HCEC 1CT (cell line): Measurements from ENCODE around the gene EML6.

Source experiments
- DNase-seq: peaks from one replicate; pipeline ENCODE4 v3.0.0-alpha.2; 2017

Gene EML6

DNA sequence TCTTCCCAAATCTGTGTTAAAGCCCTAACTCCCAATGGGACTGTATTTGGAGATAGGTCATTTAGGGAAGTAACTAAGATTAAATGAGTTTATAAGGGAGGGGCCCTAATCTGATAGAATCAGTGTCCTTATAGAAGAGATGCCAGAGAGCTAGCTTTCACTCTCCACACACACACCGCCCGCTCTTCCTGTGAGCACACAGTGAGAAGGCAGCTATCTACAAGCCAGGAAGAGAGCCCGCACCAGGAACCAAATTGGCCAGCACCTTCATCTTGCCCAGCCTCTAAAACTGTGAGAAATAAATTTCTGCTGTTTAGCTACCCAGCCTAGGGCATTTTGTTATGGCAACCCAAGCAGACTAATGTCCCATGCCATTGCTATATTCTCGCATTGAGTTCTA is 201.6 kb downstream of the EML6 start:
- no peak for DNase-seq

DNA sequence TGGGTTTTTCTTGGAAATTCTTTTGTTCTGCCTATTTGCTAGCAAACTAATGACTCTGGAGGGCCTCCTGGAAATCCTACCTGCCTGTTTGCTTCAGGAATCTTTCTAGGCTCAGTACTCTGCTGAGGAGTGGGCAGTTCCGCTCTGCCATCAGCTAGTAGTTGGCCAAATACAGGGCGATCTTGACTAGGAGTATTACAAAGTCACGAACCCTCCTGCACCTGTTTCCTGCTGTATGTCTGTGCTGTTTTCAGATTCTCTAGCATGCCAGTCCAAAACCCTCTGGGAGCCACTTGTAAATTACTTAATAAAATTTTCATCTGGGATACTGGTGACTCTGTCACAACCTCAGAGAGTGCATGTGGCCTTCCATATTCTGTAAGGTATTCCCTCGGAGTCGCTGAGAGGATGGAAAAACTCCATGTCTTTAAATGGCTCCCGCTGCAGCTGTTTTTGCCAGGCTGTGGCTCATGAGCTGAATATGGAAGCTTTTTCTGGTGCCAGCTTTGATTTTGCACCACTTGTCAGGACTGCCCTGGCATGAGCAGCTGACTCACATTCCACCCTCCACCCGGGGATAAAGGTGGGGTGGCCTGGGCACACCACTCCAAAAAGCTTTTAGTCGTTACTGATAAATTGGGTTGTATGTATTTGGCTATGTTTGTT is 203.8 kb downstream of the EML6 start:
- no peak for DNase-seq

DNA sequence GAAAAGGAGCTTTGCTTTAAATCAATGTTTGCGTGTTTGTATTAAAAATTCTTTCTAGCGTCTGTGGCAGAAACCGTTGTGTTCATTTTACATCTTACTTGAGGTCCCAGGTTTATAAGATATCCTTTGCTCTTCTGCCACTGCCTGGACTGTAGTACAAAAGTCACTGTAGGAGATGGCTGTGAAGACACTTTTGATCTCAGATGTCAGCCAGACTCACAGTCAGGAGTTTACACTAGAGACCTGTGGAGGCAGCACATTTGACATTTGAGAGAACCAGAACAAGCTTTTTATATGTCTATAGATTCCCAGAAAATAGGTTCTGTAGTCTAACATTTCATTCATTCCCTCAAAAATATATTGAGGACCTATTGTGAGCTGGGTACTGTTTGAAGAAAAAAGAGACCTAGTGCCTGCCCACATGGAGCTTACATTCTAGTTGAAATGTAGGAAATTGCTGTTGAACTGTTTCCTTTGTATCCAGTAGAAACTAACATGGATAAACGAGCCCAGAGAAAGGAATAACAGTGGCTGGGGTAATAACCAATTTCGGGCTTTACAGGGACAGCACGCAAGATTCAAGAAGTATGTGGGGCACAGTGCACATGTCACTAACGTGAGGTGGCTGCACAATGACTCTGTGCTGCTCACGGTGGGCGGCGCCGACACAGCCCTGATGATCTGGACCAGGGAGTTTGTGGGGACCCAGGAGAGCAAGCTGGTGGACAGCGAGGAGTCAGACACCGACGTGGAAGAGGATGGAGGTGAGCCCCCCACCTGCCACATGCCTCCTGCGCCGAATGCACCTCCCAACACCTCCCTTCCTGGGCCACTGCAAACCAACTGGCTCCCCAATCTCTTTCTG is 204.5 kb downstream of the EML6 start:
- no peak for DNase-seq

DNA sequence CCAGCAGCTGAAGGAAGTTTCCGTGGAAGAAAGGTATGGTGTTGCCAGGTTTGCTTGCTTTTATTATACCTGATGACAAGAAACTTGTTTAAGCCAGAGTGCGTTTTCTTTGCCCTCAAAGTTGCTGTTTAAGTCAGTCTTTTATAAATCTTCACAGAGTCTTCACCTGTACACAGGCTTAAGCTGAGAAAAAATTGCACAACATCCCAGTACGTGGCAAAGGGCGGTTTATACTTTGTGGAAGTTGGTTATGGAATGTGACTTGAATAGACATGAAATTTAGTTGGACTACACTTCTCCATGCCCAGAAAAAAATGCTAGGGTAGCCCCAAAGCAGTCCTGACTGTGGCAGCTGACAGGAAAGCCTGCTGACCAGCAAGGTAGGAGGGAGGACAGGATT is 205.3 kb downstream of the EML6 start:
- no peak for DNase-seq

DNA sequence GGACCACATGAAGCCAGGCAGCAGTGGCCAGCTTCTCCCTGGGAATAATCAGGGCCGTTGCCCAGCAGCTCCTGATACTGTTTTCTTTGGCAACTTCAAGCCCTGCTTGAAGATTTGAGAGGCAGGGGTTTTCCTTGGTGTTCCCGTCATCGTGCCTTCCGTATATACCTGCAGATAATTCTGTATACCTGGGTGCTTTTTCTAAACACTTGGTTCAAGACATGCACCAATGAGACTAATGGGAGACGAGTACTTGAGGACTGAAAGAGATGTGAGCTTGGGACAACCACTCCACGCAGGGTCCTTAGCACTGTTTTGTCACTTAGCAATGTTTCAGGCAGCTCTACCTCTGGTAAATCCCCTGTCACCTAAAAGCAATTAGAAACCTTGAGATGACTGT is 208.0 kb downstream of the EML6 start:
- no peak for DNase-seq

DNA sequence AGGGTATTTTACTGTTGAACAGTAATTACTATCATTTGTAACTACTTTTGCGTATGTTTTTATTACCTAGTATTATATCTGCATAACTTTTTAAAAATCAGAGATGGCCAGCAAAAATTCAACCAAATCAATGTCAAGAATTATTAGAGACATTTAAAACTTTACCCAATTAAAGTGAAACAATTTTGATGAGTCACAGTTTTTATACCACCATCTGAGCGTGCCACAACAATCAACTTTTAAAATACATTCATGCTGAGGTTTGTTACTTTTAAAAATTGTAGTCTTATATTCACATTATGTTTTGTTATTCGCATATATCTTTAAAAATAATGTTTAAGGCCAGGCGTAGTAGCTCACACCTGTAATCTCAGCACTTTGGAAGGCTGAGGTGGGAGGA is 211.9 kb downstream of the EML6 start:
- no peak for DNase-seq

DNA sequence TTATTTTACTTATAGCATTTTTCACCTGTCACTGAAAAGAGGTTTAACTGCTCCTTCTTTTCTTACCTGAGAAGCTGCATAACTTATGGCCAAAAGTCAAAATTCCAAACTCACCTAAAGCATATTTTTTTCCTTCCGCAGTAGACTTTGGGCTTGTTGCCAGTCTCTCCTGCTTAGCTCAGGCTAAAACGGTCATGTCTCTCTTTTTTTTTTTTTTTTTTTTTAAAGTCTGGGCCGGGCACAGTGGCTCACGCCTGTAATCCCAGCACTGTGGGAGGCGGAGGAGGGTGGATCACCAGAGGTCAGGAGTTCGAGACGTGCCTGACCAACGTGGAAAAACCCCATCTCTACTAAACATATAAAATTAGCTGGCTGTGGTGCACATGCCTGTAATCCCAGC is 213.3 kb downstream of the EML6 start:
- no peak for DNase-seq

DNA sequence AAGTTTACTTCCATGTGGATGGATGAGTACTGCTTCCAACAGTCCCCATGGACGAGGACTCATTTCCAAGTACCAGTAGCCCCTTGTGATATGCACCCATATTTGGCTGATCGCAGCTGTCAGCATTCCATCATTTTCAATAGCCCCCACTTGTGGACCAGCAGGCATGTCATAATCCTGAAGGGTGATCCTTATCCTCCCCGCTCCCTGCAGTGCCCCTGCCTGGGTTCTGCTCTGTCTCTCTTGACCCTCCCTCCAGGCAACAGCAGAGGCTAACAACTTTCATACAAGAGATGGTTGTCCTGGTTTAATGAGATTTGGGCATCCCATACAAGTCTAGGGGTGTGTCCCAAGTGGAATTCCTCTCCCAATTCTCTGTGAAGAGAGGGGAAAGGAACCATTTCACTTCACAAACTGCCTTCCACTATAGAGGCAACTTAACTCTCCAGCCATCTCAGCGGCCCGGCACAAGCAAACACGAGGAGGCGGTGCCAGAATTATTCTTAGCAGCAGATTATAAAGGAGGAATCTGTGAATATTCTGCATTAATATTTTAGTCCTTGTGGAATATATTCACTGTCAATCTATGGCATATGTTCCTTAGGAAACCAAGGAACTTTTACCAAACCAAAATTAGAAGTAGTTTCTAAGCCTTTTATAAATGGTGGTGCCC is 216.1 kb downstream of the EML6 start:
- no peak for DNase-seq

DNA sequence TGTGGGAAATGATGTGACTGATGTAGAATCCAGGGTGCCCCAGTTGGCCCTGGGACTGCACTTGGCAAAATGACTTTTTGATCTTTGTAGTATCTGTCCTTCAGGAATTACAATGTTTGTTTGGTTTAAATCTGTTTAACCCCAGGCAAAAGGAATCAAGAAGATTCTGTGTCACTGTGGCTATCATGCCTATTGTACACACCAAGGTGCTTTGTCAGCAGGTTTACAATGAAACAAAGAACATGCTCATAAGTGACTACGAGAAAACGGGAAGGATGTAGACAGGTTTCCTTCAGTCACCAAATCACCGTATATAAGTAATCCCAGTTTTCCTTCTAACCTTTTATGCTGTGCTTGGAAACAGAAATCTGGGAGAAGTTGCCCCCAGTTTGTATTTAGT is 217.3 kb downstream of the EML6 start:
- DNase-seq = no peak

DNA sequence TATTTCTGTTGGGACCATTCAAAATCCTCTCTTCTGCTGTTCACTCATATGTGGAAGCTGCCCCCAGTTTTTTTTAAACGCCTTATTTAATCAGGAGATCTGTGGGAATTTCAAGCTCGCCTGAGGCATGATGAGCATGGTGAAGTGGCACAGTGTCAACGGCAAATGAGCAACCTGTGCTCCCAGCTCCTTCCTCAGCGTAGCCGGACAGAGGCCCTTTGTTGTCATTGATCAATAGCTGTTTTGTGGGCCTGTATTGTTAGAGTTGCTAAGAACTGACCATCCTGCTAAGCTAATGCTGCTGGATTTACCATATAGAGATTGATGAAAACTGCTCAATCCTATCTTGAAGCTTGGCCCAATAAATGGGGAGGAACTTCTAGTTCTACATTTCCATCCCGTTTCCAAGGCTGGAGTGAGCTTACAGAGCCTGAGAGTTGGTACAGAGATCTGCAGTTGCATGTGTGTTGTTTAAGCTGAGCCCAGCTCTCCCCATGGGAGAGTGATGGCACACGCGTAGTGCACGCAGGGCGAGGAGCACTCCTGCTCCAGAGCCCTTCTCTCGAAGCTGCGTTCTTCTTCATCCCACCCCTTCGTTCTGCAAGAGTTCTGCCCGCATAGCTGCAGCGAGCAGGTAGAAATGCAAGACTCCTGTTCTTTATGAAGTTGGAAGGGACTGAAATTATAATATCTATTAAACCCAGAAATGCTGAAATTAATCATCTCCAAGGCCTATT is 218.0 kb downstream of the EML6 start:
- DNase-seq = no peak

DNA sequence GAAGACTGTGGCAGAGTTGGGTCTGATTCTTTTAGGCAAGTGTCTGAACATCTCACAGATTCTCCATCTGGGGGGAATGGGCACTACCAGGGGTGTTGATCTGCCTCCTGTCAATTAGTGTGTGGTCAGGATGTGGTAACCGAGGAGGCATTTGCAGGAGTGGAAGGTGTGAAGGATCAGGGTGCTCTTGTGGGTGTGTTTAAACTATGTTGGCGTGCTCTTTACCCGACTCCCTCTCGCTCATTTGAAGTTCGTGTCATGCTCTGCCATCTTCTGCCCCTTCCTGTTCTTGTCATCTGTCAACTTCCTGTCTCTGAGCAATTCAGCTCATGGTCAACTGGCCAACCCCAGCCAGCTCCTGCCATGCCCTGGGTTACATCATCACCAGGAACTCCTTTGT is 218.9 kb downstream of the EML6 start:
- no peak for DNase-seq

DNA sequence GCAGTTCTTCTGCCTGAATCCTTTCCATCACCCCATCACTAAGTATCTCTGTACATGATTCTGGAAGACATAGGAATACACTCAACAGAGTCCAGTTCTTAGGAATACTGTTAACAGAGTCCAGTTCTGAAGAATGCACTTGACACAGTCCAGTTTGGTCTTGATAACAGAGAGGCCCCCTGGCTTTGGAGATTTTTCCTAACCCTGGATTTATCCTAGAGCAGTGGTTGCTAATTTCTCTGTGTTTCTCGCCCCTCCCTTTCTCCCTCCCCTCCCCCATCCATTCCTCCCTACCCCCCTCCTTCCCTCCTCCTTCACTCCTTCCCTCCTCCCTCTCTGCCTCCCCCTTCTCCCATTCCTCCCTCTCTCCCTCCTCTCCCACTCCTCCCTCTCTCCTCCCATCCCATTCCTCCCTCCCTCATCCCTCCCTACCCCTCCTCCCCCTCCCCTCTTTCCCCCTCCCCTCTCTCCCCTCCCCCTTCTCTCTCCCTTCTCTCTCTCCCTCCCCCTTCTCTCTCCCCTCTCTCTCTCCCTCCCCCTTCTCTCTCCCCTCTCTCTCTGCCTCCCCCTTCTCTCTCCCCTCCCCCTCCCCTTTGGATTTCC is 221.4 kb downstream of the EML6 start:
- no peak for DNase-seq

DNA sequence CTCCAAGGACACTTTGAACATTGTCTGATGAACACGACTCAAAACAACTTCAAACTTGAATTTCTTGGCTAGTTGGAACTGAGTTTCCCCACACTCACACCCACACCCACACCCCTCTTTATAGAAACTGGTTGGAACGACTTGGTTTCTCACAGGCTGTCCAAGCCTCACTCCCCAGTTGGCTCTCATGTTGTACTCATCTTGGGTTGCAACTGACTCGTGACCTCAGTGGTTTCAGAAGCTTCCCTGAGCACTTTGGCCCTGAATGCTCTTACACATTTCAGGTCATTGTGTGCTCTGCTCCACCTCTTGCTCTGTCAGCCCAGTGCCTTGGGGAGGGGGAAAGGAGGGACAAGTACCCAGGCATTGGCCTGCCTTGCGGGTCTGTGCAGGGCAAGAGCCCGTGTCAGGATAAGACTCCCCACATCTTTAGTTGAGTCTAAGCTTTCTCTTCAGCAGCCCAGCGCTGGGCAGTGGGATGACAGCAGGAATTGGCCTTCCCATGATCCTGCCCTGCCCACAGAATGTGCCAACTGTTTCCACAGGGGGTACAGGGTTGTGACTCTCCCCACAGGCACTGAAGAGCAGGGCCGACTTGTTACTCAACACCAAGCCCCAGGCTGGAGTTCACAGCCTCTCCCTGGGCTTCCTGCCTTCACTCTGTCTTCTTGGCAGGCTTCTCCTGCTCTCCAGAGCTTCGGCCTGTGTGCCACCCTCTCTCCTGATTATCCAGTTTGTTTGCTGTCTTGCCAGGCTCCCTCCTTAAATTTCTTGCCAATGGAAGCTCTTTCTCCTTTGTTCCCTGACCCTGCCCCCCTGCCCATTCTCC is 222.1 kb downstream of the EML6 start:
- peak; percentile 77 for DNase-seq

DNA sequence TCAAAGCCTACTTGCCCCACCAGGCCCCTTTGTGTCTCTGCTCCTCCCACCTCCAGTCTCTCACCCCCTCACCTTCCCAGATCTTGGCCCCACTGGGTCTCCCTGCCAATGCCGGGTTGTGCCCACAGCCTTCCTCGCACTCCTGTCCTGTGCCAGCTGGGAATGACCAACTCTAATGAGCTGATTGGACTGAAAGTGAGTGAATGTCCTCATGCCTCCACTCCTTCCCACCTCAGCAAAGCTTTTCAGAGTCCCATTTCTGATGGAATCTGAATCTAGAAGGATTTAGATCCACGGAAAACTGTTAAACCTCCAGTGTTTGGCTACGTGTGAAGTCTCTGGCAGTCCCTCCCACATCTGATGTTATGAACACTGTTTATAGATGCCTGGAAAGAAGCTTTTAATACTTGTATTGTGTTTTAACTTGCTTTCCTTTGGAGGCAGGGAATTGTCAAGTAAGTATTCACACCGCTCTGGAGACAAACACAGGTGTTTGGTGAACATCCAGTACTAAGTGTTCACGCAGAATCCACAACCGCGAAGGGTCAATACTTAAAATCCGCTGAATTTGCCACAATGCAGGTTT is 222.9 kb downstream of the EML6 start:
- no peak for DNase-seq

DNA sequence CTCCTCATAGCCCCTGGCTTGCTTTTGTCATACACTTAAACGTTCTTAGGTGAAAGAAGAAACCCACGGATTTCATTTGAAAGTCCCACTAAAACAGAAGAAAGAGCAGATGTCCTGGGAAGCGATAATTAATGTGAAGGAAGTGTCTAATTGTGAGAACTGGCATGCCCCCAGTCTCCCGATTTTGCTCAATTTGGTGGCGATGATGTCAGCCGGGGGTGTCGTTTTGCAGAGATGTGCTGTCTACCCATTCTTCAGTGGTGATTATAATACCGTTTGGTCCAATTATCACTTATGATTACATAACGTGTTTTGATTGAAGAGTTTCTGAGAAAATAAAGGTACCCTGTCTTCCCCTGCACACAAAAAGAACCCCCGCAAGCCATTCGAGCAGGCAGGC is 223.7 kb downstream of the EML6 start:
- no peak for DNase-seq

DNA sequence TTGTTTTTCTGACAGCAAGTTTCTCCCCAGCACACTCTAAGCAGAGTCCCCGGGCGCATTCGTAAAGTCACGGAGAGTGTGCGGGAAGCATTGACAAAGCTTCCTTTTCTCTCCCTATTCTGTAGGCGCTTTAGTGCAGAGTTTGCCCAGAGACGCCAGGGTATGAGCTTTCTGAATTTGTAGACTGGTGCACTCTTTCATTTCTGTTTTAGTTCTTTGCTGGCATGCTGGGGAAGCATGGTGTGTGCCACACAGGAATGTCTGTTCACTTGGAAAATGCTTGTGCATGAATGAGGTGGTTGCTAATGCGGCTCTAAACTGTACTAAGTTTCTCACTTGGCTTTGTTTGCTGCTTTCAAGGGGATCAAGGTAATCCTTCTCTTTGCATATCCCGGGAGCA is 224.2 kb downstream of the EML6 start:
- DNase-seq = no peak

DNA sequence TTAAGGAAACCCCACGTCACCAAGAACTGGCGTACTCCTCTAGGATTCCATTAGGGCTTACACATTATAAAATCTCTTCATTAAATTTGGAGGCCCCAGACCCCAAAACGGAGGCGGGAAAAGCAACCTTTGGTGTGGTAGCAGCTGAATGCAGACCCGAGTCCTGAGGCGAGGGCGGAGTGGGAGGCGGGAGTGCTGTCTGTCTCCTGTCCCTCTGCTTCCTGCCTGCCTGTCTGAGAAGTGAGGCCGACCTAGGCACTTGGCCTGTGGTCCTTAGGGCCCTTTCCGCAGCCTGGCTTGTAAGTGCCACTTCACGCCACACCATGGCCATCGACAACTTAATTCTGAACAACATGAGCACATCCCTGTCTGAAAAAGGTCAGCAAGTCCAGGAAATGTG is 224.7 kb downstream of the EML6 start:
- no peak for DNase-seq

DNA sequence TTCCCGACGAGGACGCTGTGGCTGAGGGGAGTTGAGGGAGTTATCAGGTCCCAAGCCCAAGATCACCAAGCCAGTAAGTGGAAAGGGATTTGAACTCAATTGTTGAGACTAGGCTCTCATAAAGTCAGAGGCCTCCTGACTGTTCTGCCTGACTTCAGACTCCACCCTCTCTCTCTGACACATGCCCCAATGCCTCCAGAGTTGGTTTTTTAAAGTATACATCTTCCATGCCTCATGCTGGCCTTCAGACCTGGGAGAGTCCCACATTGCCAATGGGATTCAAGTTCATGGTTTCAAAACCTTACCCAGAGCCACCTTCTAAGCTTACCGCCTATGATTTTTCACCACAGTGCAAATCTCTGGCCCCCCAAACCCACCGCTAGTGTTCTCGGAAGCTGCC is 226.0 kb downstream of the EML6 start:
- peak; percentile 29 for DNase-seq

DNA sequence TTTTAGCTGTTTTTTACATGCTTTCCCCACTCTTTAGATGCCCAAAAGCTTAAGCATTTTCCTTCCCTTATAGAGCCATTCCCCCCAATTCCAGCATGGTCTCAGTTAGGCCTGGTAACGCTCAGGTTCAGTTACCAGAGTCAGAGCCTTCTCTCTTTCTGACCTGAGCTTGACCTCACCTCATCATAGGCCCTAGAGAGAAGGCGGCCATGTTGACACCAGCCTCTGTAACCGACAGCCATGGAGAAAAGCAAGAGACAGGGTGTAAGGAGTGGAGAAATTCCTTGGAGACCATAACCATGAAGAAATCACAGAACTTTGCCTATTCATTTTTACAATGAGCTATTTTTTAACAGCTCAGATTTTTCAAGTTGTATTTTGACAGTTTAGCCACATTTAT is 227.3 kb downstream of the EML6 start:
- no peak for DNase-seq

DNA sequence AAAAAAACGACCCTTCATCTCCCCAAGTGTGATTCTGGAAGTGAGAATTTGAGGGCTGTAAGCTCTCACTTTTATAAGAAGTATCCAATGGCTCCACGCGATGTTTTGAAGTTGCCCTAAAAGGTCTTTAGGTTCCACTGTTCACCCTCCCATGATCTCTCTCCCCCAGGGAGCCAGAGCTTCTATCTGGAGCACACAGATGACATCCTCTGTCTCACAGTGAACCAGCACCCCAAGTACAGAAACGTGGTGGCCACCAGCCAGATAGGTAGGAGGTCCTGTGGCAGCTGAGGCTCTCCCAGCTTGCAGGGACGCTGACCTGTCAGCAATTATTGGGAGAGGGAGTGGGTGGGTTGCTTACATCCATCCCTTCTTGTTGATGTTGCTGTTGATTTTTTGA is 229.0 kb downstream of the EML6 start:
- DNase-seq = no peak

DNA sequence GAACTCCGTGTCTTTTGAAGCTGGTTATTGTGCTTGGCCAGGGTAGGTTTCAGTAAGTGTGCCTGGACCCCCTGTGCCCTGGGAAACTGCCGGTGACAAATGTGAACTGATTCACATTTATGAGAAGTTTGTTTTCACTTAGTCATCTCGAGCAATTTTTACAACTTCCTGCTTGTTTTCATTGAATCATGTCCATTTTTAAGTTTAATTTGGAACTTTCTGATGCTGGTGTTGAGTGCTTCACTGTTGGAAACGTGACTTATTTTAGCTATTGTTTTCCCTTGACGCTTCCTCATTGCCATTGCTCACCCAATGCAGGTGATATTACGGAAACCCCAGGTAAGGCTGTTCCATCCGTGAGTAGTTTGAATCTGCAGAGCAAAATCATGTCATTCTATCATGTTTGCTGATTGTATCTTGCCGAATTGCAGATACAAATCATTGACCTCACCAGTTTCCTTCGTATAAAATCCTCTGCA is 229.6 kb downstream of the EML6 start:
- DNase-seq = peak; percentile 57
